GM18907 (cell line): ENCODE data around the gene PHPT1.
"Not testable (repeated sequence)": the region's sequence is repeated elsewhere in the genome, so short reads cannot be mapped to it uniquely, and the experiment has no call there.

Experiments used
- ATAC-seq: cut with Tn5 transposase; IDR thresholded peaks from one replicate; pipeline ENCODE4 v1.9.1; 2021; ENCODE audit warnings: mild to moderate bottlenecking, moderate library complexity; ENCODE audit not compliant: unreplicated experiment

The PHPT1 gene

GRCh38 chr9:136858844-136859757 is 9.9 kb downstream of the PHPT1 start:
- no peak for ATAC-seq

GRCh38 chr9:136860529-136860928 is 11.3 kb downstream of the PHPT1 start:
- ATAC-seq = no peak

GRCh38 chr9:136860933-136861873 is 12.0 kb downstream of the PHPT1 start:
- no peak for ATAC-seq

- no peak for ATAC-seq
These were observed 12.8 kb downstream of the PHPT1 start for GRCh38 chr9:136861874-136862457.

GRCh38 chr9:136862849-136863622 is 13.8 kb downstream of the PHPT1 start:
- no peak for ATAC-seq

GRCh38 chr9:136863623-136864273 is 14.5 kb downstream of the PHPT1 start:
- no peak for ATAC-seq

GRCh38 chr9:136865041-136865767 is 16.0 kb downstream of the PHPT1 start:
- no peak for ATAC-seq

GRCh38 chr9:136865768-136866103 is 16.5 kb downstream of the PHPT1 start:
- ATAC-seq = no peak

- ATAC-seq = not testable (repeated sequence)
These were observed 17.8 kb downstream of the PHPT1 start for GRCh38 chr9:136866898-136867421.

- no peak for ATAC-seq
These were observed 18.3 kb downstream of the PHPT1 start for GRCh38 chr9:136867480-136867879.

- ATAC-seq = no peak
These were observed 18.7 kb downstream of the PHPT1 start for GRCh38 chr9:136867917-136868316.

GRCh38 chr9:136868644-136869043 is 19.4 kb downstream of the PHPT1 start:
- ATAC-seq = no peak

- not testable (repeated sequence) for ATAC-seq
These were observed 20.4 kb downstream of the PHPT1 start for GRCh38 chr9:136869611-136870010.

- ATAC-seq = no peak
These were observed 25.9 kb downstream of the PHPT1 start for GRCh38 chr9:136875155-136875554.

- ATAC-seq = no peak
These were observed 27.3 kb downstream of the PHPT1 start for GRCh38 chr9:136876476-136876875.

GRCh38 chr9:136880651-136881050 is 31.4 kb downstream of the PHPT1 start:
- ATAC-seq = no peak

GRCh38 chr9:136881691-136882108 is 32.5 kb downstream of the PHPT1 start:
- no peak for ATAC-seq

GRCh38 chr9:136882109-136882946 is 33.1 kb downstream of the PHPT1 start:
- ATAC-seq = no peak
